ENCODE data around the gene WIPF1.

DNA sequence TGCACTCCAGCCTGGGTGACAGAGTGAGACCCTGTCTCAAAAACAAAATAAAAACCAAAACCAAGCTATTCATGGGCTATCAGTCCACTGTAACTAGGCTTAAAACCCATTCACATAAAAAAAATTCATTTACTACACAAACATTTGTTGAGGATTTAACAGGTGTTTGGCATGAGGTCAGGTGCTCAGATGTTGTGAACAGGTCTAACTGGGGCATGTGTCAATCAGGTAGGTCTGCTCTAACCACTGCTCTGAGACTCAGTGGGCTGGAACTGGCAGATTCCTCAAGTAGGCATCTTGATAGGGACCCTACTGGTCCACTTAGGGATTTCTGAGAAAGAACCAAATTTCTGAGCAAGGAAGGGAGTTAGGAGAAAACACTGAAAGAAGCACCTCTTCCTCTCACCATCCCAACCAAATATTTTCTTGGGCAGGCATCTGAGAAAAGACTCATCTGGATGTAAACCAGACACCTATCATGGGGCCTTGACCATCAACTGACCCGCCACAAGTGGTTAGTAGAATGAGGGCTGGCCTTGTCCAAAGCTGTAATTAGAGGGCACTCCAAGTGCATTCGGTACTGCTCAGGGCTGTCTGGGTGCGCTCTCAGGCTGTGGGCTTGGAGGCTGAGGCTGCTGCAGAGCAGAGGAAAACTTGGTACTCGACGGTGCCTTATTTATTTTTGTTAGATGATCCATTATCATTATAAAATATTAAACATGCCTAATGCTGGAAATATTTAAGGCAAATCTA is 33.9 kb downstream of the WIPF1 start:
- no peak for TF ChIP-seq CTCF (IDR thresholded peaks at IDR 0.05; ENCODE audit: poor library complexity, severe bottlenecking)
- no peak for TF ChIP-seq EZH2 (IDR thresholded peaks at IDR 0.05; ENCODE audit: borderline replicate concordance, insufficient read depth, low read length, poor library complexity, severe bottlenecking)
- no peak for TF ChIP-seq MXI1 (conservative IDR thresholded peaks at IDR 0.05; ENCODE audit: poor library complexity, severe bottlenecking)
- no peak for TF ChIP-seq POLR2AphosphoS5 (IDR thresholded peaks at IDR 0.05)
- no peak for TF ChIP-seq TAF1 (IDR thresholded peaks at IDR 0.05; ENCODE audit: low read depth)
- no peak for TF ChIP-seq SMC3 (conservative IDR thresholded peaks at IDR 0.05; ENCODE audit: poor library complexity)
- no peak for TF ChIP-seq EP300 (conservative IDR thresholded peaks at IDR 0.05; ENCODE audit: poor library complexity, severe bottlenecking)
- TF ChIP-seq RAD21 (conservative IDR thresholded peaks at IDR 0.05) = no peak
